ENCODE data around the gene HEPH. TPM values are rescaled to one million over a fixed set of nuclear protein-coding genes. Genes with fewer than 3 reads are reported as not detected.

The HEPH gene
- total and polyA plus RNA-seq, 2 of the 8 experiments (the other 6 are each of a cell fraction or from before 2014, with no cell fraction given) = 20.2 to 41.4 TPM

GRCh38 chrX:66149519-66149918, 14.5 kb upstream of the HEPH start (continued):
- no peak for TF ChIP-seq TBP (IDR thresholded peaks at IDR 0.05; ENCODE audit: low read depth, low read length)
- TF ChIP-seq EP300 (IDR thresholded peaks at IDR 0.05; ENCODE audit: borderline replicate concordance in 1 of 2, low read depth in 2 of 2, low read length in 2 of 2) = no peak
- TF ChIP-seq BACH1 (IDR thresholded peaks at IDR 0.05; ENCODE audit: low read length) = no peak
